ENCODE data around the gene TFPI.
A peak's percentile ranks its signal among the peaks of the same experiment; 100 is the strongest.

Gene TFPI

DNA sequence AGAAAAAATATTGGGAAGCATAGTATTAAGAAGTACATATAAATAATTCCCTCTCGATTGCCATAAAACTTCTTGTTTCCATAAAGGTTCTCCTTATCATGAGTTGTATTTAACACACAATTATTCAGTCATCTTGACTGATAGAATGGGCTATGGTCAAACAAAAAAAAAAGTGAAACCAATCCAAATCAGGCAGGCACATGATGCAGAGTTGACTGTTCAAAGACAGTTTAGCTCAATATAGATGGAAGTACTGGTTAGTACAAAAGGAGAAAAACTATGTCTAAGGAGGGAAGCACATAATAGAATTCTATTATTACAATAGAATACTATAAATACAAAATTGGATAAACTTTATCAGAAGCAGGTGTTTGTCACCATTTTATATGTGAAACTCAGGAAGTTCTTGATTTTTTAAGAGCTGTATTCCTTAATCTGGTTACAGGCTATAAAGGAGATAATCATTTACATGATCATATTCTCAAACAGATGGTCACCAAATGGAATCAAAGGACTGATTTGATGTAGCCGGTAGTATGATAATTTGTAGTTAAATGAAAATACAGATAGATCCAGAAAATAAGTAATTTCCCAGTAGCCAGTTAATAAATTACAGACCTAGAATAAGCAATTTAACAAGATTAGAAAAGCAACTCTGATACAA lies 88.0 kb downstream of the TFPI start:
- H3K9ac ChIP-seq (ENCODE audit: low read depth, low read length) = no peak overlapping the region
- no peaks in the 10 kb centered on the region for H3K36me3 ChIP-seq (ENCODE audit: insufficient read depth, low read length)
- H3K4me1 ChIP-seq (ENCODE audit: insufficient read depth, low read length) = no peaks in the 10 kb centered on the region
- no peaks in the 10 kb centered on the region for H3K9me3 ChIP-seq (ENCODE audit: control insufficient read depth, insufficient read depth, low read length)

DNA sequence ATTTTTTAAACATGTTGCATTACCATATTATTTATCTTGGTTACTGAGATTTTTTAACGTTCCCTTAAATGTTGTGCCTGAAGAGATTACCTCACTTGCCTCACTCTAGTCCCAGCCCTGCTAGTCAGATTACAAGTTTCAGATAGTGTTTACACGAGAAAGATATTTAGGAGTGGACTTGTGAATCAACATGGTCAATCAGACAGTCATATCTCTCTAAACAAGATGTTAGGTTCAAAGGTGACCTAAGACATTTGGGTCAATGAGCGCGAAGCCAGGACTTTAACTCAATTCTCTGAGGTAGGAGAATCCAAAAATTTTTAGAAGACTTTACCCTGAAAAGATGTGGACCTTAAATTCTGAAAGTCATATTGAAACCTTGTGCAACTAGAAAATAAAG lies 91.4 kb downstream of the TFPI start:
- H3K4me1 ChIP-seq (ENCODE audit: insufficient read depth, low read length) = no peaks in the 10 kb centered on the region
- H3K9ac ChIP-seq (ENCODE audit: low read depth, low read length) = no peak overlapping the region
- H3K9me3 ChIP-seq (ENCODE audit: control insufficient read depth, insufficient read depth, low read length) = no peaks in the 10 kb centered on the region
- no peaks in the 10 kb centered on the region for H3K36me3 ChIP-seq (ENCODE audit: insufficient read depth, low read length)

DNA sequence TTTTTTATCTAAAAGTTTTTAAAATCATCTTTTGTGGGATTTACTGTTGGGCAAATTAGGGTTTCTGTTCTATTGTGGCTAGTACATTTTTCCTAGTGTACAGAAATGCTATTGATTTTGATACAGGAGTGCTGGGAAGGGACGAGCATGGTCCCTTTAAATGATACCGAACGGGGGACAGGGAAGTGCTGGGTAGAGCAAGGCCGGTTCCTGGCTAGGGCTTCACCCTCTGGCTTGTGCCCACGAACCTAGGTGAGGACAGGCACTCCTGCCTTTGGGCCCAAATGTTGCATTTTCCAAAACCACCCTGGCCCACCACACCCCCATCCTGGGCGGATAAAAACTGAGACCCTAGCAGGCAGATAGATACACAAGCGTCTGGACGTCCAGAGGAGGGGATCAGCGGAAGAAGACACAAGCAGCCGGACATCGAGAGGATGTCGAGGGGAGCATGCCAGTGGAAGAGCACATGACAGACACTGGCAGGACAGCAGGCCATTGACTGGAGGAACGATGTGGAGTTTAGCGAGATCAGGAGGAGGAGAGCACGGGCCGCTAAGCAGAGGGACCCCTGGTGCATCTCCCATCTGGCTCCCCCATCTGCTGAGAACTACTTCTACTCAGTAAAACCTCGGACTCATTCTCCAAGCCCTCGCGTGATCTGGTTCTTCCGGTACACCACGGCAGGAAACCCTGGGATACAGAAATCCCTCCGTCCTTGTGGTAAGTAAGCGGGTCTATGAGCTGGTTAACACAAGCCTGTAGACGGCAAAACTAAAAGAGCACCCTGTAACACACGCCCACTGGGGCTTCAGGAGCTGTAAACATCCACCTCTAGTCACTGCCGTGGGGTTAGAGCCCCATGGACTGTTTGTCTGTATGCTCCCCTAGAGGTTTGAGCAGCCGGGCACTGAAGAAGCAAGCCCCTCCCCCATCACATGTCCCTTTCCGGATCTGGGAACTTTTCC lies 92.7 kb downstream of the TFPI start:
- no peaks in the 10 kb centered on the region for H3K9me3 ChIP-seq (ENCODE audit: control insufficient read depth, insufficient read depth, low read length)
- peak overlapping the region; percentile 72; the same call in 1 of the 2 replicates for H3K9ac ChIP-seq (ENCODE audit: low read depth, low read length)
- no peaks in the 10 kb centered on the region for H3K36me3 ChIP-seq (ENCODE audit: insufficient read depth, low read length)
- H3K4me1 ChIP-seq (ENCODE audit: insufficient read depth, low read length) = no peaks in the 10 kb centered on the region

DNA sequence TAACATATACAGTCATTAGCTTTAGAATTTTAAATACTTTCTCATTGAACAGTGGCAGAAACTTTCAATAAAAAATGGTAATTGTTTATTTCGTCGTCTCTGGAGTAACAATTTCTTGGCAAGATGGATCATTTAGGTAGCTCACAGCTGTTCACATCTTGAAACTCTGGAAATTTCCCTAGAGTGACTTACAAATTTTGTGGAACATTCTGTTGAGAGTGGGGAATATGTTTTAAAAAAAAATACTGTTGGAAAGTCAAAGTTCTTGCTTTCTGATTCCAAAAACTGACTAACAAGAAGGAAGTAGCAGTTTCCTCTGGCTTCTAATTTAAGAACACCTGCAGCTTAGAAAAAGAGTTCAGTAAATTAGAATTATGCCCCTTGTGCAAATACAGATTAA lies 95.0 kb downstream of the TFPI start:
- Histone ChIP-seq H3K36me3 (ENCODE audit: insufficient read depth, low read length) (no peaks in the 10 kb centered on the region), H3K4me1 (ENCODE audit: insufficient read depth, low read length) (no peaks in the 10 kb centered on the region), H3K9me3 (ENCODE audit: control insufficient read depth, insufficient read depth, low read length) (no peaks in the 10 kb centered on the region), H3K9ac (ENCODE audit: low read depth, low read length) (no peak overlapping the region)

DNA sequence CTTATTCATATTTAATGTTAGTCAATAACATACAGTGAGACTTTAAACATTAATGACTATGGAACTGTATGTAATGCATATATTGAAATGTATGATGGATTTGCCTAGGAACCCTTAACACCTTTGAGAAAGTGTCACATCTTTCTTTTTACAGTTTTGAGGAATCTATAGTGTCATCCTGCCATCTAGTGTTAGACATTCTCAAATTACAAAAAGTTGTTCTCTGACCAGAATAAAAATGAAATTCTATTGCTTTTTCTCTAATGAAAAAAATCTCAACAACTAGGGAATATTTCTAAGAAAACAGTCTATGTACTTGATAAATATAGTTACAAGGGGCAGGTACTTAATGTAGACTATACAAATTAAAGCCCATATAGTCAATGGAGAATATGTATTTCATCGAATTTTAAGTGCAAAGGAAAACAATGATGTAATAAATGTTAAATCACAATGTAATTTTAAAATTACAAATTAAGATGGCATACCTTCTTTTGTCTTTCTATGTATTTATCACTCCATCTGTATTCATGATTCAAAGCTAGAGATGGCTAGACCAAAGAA lies 101.1 kb downstream of the TFPI start:
- Histone ChIP-seq H3K4me1 (ENCODE audit: insufficient read depth, low read length) (0 out of 2 replicates have a peak, but pooled peaks cover 5% of the 10 kb centered on the region), H3K9me3 (ENCODE audit: control insufficient read depth, insufficient read depth, low read length) (no peaks in the 10 kb centered on the region), H3K9ac (ENCODE audit: low read depth, low read length) (no peak overlapping the region), H3K36me3 (ENCODE audit: insufficient read depth, low read length) (no peaks in the 10 kb centered on the region)

DNA sequence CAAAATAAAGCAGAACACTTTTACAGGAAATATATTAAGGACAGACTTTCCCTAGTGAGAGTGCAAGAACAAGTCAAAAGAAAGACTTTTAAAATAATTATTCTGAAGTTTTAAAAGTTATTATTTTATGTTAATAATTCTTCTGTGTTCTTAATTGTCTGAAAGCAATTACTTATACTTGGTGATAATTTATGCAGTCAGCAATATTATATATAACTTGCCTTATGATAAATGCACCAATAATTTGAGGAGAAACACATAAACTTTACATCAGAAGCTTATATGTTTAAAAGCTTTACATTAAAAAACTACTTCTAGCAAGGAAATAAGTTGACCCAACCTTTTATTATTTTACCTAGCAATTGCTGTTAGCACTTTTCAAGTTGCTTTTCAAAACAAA lies 102.7 kb downstream of the TFPI start:
- H3K36me3 ChIP-seq (ENCODE audit: insufficient read depth, low read length) = no peaks in the 10 kb centered on the region

DNA sequence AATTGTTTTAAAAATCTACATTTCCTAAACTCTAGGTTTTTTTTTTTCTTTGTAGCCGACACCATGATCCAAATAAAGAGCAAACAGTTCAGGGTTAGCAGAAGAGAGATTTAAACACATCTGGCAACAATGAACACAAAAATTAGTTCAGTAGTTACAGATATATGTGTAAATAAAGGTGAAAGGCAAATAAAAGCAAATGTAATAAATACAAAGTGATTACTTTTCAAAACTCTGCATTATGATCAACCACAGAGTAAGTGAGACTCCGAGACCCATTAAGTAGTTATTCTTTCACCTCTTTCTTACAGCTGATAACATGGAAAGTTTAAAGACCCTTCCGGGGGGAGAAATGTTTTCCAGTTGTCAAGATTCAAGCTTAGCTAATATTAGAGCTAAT lies 106.9 kb downstream of the TFPI start:
- H3K4me1 ChIP-seq (ENCODE audit: insufficient read depth, low read length) = peaks cover 8% of the 10 kb centered on the region; the same call in 1 of the 2 replicates
- no peaks in the 10 kb centered on the region for H3K36me3 ChIP-seq (ENCODE audit: insufficient read depth, low read length)
- no peaks in the 10 kb centered on the region for H3K9me3 ChIP-seq (ENCODE audit: control insufficient read depth, insufficient read depth, low read length)
- no peak overlapping the region for H3K9ac ChIP-seq (ENCODE audit: low read depth, low read length)

More for the DNA sequence above, 102.7 kb downstream of the TFPI start:
- Histone ChIP-seq H3K9me3 (ENCODE audit: control insufficient read depth, insufficient read depth, low read length) (no peaks in the 10 kb centered on the region), H3K9ac (ENCODE audit: low read depth, low read length) (no peak overlapping the region), H3K4me1 (ENCODE audit: insufficient read depth, low read length) (peaks cover 8% of the 10 kb centered on the region; the same call in 1 of the 2 replicates)

DNA sequence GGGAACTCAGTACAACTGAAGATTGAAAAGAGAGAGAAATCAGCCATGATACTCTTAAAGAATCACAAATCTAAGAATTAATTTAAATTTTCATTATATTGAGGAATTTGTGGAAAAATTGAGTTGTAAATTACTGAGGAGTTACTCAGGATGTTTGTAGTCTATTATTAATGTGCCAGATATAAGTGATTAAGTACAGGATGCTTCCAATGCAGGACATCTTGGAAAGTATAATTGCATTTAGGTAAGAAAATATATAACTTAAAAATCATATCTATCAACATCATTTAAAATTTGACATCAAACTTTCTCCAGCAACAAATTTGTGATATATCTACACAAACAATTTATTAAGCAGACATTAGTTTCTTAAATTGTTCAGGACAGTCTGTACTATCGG lies 107.5 kb downstream of the TFPI start:
- H3K9me3 ChIP-seq (ENCODE audit: control insufficient read depth, insufficient read depth, low read length) = no peaks in the 10 kb centered on the region
- H3K9ac ChIP-seq (ENCODE audit: low read depth, low read length) = no peak overlapping the region
- H3K36me3 ChIP-seq (ENCODE audit: insufficient read depth, low read length) = no peaks in the 10 kb centered on the region
- peaks cover 8% of the 10 kb centered on the region; the same call in 1 of the 2 replicates for H3K4me1 ChIP-seq (ENCODE audit: insufficient read depth, low read length)

DNA sequence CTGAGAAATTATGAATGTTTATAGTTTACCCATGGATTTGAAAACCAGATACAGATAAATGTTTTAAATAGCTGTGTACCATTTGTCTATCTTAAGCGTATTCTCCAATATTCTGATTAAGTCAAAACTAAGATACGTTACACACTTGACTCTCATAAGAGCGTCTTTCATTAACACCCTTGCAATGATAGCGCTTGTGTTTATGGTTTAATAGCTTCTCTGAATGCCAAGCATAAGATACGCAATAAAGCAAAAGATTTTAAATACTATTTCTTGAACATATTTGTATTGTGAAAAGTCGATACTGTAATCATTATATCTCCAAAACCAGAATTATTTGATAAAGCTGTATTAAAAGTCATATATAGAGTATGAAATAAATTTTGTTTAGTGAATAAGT lies 109.2 kb downstream of the TFPI start:
- H3K36me3 ChIP-seq (ENCODE audit: insufficient read depth, low read length) = no peaks in the 10 kb centered on the region
- H3K9ac ChIP-seq (ENCODE audit: low read depth, low read length) = no peak overlapping the region
- peaks cover 8% of the 10 kb centered on the region; the same call in 1 of the 2 replicates for H3K4me1 ChIP-seq (ENCODE audit: insufficient read depth, low read length)
- H3K9me3 ChIP-seq (ENCODE audit: control insufficient read depth, insufficient read depth, low read length) = no peaks in the 10 kb centered on the region

DNA sequence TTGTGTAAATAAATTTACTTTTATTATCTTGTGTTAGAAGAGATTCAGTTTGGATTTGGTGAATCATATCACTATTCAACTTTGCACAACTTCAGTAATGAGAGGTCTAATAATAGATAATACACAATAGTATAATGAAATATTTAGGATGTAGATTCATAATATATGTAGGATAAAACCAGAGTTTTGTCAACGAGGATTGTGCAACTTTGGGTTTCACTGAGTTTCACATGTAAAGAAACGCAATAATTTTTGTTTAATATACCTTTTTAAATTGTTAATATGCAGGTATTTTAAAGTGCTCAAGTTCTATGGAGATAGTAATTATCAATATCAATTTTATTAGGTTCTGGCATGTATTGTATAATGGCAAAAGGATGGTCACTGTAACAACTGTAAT lies 111.5 kb downstream of the TFPI start:
- Histone ChIP-seq H3K4me1 (ENCODE audit: insufficient read depth, low read length) (peaks cover 2% of the 10 kb centered on the region; the same call in 1 of the 2 replicates), H3K9ac (ENCODE audit: low read depth, low read length) (no peak overlapping the region), H3K36me3 (ENCODE audit: insufficient read depth, low read length) (no peaks in the 10 kb centered on the region), H3K9me3 (ENCODE audit: control insufficient read depth, insufficient read depth, low read length) (no peaks in the 10 kb centered on the region)

DNA sequence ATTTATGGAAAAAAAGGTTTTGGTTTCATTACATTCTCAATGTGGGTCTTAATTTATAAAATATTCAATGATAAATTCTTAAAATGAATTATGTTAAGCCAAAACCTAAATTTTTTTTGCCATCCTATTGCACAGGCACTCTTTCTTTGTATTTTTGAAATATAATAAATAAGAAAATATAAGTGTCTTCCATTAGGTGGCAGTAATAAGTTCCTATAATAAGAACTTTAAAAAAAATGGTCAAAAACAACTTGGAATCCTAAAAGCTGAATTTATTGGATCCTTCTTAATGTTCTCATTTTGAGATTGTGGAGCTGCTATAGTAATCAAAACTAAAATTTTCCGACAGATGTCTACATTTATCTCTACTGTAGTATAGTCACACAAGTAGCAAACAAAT lies 111.9 kb downstream of the TFPI start:
- Histone ChIP-seq H3K9ac (ENCODE audit: low read depth, low read length) (no peak overlapping the region), H3K4me1 (ENCODE audit: insufficient read depth, low read length) (peaks cover 2% of the 10 kb centered on the region; the same call in 1 of the 2 replicates), H3K9me3 (ENCODE audit: control insufficient read depth, insufficient read depth, low read length) (no peaks in the 10 kb centered on the region), H3K36me3 (ENCODE audit: insufficient read depth, low read length) (no peaks in the 10 kb centered on the region)

DNA sequence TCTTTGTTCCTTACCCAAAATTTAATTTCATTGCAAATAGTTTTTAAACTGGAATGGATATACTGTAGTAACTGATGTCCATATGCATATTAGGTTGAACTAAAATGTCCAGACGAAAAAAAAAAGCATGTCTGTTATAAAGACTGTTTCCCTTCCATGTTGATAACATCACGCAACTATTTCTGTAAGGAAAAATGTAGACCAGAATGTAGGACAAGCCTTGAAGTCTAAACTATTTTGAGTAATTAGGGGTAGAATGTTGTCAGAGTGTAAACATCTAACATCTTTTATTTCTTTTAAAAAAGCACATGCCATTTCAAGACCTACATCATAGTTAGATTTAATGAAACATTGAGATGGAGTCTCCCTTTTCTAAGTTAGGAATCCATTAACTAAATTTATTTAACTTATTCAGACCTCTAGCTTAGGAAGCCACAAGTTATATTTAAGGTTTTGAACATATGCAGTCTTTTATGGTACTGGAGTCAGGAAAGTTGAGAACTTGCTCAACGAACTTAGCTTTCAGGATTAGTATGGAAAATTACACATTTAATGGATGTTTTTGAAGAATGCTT lies 114.0 kb downstream of the TFPI start:
- no peaks in the 10 kb centered on the region for H3K9me3 ChIP-seq (ENCODE audit: control insufficient read depth, insufficient read depth, low read length)
- H3K36me3 ChIP-seq (ENCODE audit: insufficient read depth, low read length) = no peaks in the 10 kb centered on the region

DNA sequence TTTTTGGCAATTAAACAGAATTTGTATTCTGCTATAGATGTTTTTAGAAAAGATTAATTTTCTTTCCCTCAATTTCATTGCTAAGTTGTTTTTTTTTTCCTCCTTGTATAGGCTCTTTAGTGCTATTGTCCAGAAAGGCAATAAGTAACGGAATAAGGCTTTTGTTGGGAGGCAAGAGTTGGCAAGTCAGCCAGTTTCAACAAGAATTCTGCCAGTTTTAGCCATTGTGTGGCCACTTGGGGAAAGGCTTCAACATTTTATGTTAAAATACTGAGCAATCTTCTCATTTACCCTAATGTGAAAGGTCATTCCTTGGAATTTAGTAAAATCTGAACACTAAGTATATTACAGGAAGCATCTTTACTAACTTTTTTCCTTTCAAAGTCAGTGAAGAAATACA lies 115.8 kb downstream of the TFPI start:
- Histone ChIP-seq H3K9ac (ENCODE audit: low read depth, low read length) (no peak overlapping the region), H3K4me1 (ENCODE audit: insufficient read depth, low read length) (peaks cover 2% of the 10 kb centered on the region; the same call in 1 of the 2 replicates), H3K36me3 (ENCODE audit: insufficient read depth, low read length) (no peaks in the 10 kb centered on the region), H3K9me3 (ENCODE audit: control insufficient read depth, insufficient read depth, low read length) (no peaks in the 10 kb centered on the region)

More for the DNA sequence above, 114.0 kb downstream of the TFPI start:
- Histone ChIP-seq H3K9ac (ENCODE audit: low read depth, low read length) (no peak overlapping the region), H3K4me1 (ENCODE audit: insufficient read depth, low read length) (peaks cover 2% of the 10 kb centered on the region; the same call in 1 of the 2 replicates)

DNA sequence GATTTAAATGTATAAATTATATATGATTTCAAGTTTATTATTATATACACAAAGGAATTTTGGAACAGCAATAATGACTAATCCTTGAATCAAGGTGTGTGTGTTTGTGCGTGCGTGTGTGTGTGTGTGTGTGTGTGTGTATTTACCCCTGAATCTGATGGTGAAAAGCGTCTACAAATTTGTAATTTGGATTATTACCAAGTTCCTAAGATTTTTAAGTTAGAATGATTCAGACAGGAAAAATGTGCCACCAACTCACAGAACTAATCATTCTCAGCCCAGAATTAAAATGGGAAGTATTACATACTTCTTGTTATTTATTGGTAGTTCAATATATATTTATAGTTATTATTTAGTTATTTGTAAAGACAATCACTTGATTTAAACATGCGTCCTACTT lies 118.5 kb downstream of the TFPI start:
- no peaks in the 10 kb centered on the region for H3K36me3 ChIP-seq (ENCODE audit: insufficient read depth, low read length)
- peaks cover 2% of the 10 kb centered on the region; the same call in 1 of the 2 replicates for H3K4me1 ChIP-seq (ENCODE audit: insufficient read depth, low read length)
- H3K9ac ChIP-seq (ENCODE audit: low read depth, low read length) = no peak overlapping the region
- no peaks in the 10 kb centered on the region for H3K9me3 ChIP-seq (ENCODE audit: control insufficient read depth, insufficient read depth, low read length)
